Adrenal gland (tissue), 5 donors: Measurements from ENCODE around the gene MRPL11.

Source experiments
- POLR2A ChIP-seq, 2 donors: fragments of 450-650 bp; IDR thresholded peaks; one replicate each; pipeline ENCODE4 v1.6.1; 2017; ENCODE audit warnings: antibody characterized with exemption in 2 of 2, mild to moderate bottlenecking in 2 of 2, moderate library complexity in 1 of 2
- TF ChIP-seq, protein P1 (sequence below), 6 experiments: fragments of 450-650 bp in 4 of 6; fragments of 200-600 bp in 2 of 6; sonication (generic) in 1 of 6; IDR thresholded peaks; 1 replicate in 5 of 6; 2 replicates in 1 of 6; pipeline versions ENCODE4 v1.5.1 to v1.8.0; 2016 to 2021; ENCODE audit warnings: antibody characterized with exemption in 6 of 6, mild to moderate bottlenecking in 2 of 6, moderate library complexity in 1 of 6
- donor health status: DM: no; HTN: no; CAD: no.

DNA sequence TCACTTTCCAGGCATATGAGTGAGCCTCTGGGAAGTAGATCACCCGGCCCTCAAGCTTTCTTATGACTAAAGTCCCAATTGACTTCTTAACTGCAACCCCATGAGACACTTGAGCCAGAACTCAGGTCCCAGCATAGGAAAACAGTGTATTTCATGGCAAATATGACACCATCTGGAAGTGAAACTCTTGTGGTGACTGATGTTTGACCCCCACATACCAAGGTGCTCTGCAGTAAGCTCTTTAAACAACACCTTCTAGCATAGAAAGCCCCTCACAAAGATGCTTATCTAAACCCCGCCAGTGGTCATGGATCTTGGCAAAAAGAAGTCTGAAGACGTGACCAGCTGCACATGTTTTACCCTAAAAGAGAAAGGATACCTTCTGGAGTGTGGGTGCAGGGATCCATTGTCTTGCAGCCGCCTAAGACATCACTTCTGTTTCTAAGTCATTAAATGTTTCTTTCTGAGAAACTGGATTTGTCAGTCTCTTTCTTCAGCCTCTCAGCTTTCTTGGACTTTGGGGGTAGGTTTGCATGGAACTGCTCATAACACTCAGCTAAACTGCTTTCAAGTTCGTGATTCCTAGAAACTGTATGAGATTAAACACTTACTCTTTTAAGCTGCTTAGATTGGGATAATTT, 20.6 kb upstream of the MRPL11 start:
- TF ChIP-seq, protein P1, sequence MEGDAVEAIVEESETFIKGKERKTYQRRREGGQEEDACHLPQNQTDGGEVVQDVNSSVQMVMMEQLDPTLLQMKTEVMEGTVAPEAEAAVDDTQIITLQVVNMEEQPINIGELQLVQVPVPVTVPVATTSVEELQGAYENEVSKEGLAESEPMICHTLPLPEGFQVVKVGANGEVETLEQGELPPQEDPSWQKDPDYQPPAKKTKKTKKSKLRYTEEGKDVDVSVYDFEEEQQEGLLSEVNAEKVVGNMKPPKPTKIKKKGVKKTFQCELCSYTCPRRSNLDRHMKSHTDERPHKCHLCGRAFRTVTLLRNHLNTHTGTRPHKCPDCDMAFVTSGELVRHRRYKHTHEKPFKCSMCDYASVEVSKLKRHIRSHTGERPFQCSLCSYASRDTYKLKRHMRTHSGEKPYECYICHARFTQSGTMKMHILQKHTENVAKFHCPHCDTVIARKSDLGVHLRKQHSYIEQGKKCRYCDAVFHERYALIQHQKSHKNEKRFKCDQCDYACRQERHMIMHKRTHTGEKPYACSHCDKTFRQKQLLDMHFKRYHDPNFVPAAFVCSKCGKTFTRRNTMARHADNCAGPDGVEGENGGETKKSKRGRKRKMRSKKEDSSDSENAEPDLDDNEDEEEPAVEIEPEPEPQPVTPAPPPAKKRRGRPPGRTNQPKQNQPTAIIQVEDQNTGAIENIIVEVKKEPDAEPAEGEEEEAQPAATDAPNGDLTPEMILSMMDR (IDR thresholded peaks at IDR 0.05), result no peak
- no peak for TF ChIP-seq POLR2A (IDR thresholded peaks at IDR 0.05)
